HCT116 (cell line): ENCODE measurements around the gene LSAMP. TPM values are rescaled to one million over a fixed set of nuclear protein-coding genes. Genes with fewer than 3 reads are reported as not detected.

Experiments
- ATAC-seq: fragments of 200-7000 bp; cut with Tn5 transposase; 2 replicates; pipeline ENCODE4 v1.9.1; 2020; ENCODE audit warnings: mild to moderate bottlenecking, moderate library complexity
- BruUV-seq: library from RNA; stranded (reverse); fragments of 400-500 nt; replicated peaks from 2 replicates; lab custom pipeline; 2021; lab: Mats Ljungman, UMichigan
- CTCF ChIA-PET: fragments of 300-600 bp; sonication (Branson Sonifier 250); formaldehyde crosslinking; loops from one replicate; lab custom pipeline; 2021; ENCODE audit warnings: antibody characterized with exemption; lab: Charles Lee
- POLR2A ChIA-PET: fragments of 300-600, 350-600 bp; sonication (Branson Sonifier 250); formaldehyde crosslinking; loops from one replicate; lab custom pipeline; 2021; ENCODE audit warnings: antibody characterized with exemption; lab: Charles Lee
- RAD21 ChIA-PET, 2 experiments: fragments of 300-600 bp; sonication (Branson Sonifier 250); formaldehyde crosslinking; loops; one replicate each; lab custom pipeline; 2023; ENCODE audit warnings: low total read pairs in 2 of 2; ENCODE audit not compliant: uncharacterized antibody in 2 of 2, unreplicated experiment in 2 of 2, low non-redundant PET in 1 of 2; lab: Charles Lee
- DNase-seq: peaks from one replicate; pipeline ENCODE4 v3.0.0-alpha.2; 2010; ENCODE audit warnings: low read depth, low spot score
- H2AFZ ChIP-seq: fragments of 200-600 bp; shearing (Covaris generic), sonication (generic); 2 replicates; pipeline ENCODE4 v1.6.1; 2017; ENCODE audit warnings: low read depth, mixed run types, mixed read lengths, antibody characterized with exemption, low read length; ENCODE audit not compliant: poor library complexity, severe bottlenecking
- H3K27ac ChIP-seq: 2 replicates; pipeline ENCODE4 v1.5.1; 2012; ENCODE audit warnings: low read depth, low read length
- H3K27me3 ChIP-seq: fragments of 200-600 bp; sonication (generic); 2 replicates; pipeline ENCODE4 v1.6.1; 2016; ENCODE audit warnings: mixed run types, low read length, mixed read lengths; ENCODE audit not compliant: insufficient read depth
- H3K36me3 ChIP-seq, 2 experiments: fragments of 200-500 bp in 1 of 2; fragments of 200-600 bp in 1 of 2; sonication (Bioruptor generic) in 1 of 2; sonication (generic) in 1 of 2; 2 replicates each; pipeline versions ENCODE4 v1.5.1 to v1.6.1; 2014 to 2016; ENCODE audit warnings: low read length in 2 of 2, inconsistent platforms in 1 of 2, mixed read lengths in 1 of 2, mixed run types in 1 of 2; ENCODE audit not compliant: insufficient read depth in 2 of 2, control insufficient read depth in 1 of 2
- H3K4me1 ChIP-seq, 2 experiments: fragments of 200-600 bp in 1 of 2; sonication (generic) in 1 of 2; 2 replicates each; pipeline versions ENCODE4 v1.5.1 to v1.6.1; 2012 to 2017; ENCODE audit warnings: low read length in 2 of 2, inconsistent platforms in 1 of 2, mild to moderate bottlenecking in 1 of 2, mixed read lengths in 1 of 2, mixed run types in 1 of 2, moderate library complexity in 1 of 2; ENCODE audit not compliant: insufficient read depth in 2 of 2, control insufficient read depth in 1 of 2
- H3K4me2 ChIP-seq: fragments of 200-600 bp; sonication (generic); 2 replicates; pipeline ENCODE4 v1.6.1; 2017; ENCODE audit warnings: mixed run types, low read length, mixed read lengths
- H3K4me3 ChIP-seq, 2 experiments: fragments of 200-600 bp in 1 of 2; sonication (generic) in 1 of 2; replicated peaks in 1 of 2; 2 replicates each; pipeline ENCODE4 v1.5.1; 2011 to 2016; ENCODE audit warnings: low read length in 2 of 2, control low read depth in 1 of 2, low read depth in 1 of 2, mild to moderate bottlenecking in 1 of 2, mixed read lengths in 1 of 2, mixed run types in 1 of 2
- H3K79me2 ChIP-seq: fragments of 200-600 bp; sonication (generic); 2 replicates; pipeline ENCODE4 v1.6.1; 2017; ENCODE audit warnings: mild to moderate bottlenecking, mixed run types, low read length, moderate library complexity, mixed read lengths; ENCODE audit not compliant: insufficient read depth
- H3K9ac ChIP-seq: fragments of 200-600 bp; sonication (generic); 2 replicates; pipeline ENCODE4 v1.6.1; 2016; ENCODE audit warnings: low read length, mixed read lengths
- H3K9me2 ChIP-seq: fragments of 200-600 bp; sonication (generic), shearing (Covaris generic); 2 replicates; pipeline ENCODE4 v1.6.1; 2017; ENCODE audit warnings: mixed run types, mild to moderate bottlenecking, moderate library complexity; ENCODE audit not compliant: insufficient read depth
- H3K9me3 ChIP-seq, 2 experiments: fragments of 200-500 bp in 1 of 2; fragments of 200-600 bp in 1 of 2; sonication (Bioruptor generic) in 1 of 2; sonication (generic) in 1 of 2; 2 replicates each; pipeline ENCODE4 v1.6.1; 2014 to 2017; ENCODE audit warnings: low read length in 2 of 2, mixed read lengths in 2 of 2, inconsistent platforms in 1 of 2, low read depth in 1 of 2, mild to moderate bottlenecking in 1 of 2, mixed run types in 1 of 2, moderate library complexity in 1 of 2; ENCODE audit not compliant: control insufficient read depth in 1 of 2, insufficient read depth in 1 of 2
- H4K20me1 ChIP-seq: fragments of 200-600 bp; sonication (generic), shearing (Covaris generic); 2 replicates; pipeline ENCODE4 v1.6.1; 2017; ENCODE audit warnings: mixed run types, mild to moderate bottlenecking, moderate library complexity; ENCODE audit not compliant: insufficient read depth
- ATF3 ChIP-seq: IDR thresholded peaks from 2 replicates; pipeline ENCODE4 v1.6.1; 2012
- CBX3 ChIP-seq: IDR thresholded peaks from 2 replicates; pipeline ENCODE4 v1.6.1; 2012; ENCODE audit warnings: low read depth
- CTCF ChIP-seq, 3 experiments: fragments of 200-600 bp in 1 of 3; sonication (generic) in 1 of 3; IDR thresholded peaks in 2 of 3; conservative IDR thresholded peaks in 1 of 3; 2 replicates each; pipeline ENCODE4 v1.5.1; 2012 to 2017; ENCODE audit warnings: low read depth in 2 of 3, low read length in 2 of 3, antibody characterized with exemption in 1 of 3, borderline replicate concordance in 1 of 3, control low read depth in 1 of 3, mild to moderate bottlenecking in 1 of 3, mixed read lengths in 1 of 3, mixed run types in 1 of 3, moderate library complexity in 1 of 3; ENCODE audit not compliant: insufficient read depth in 1 of 3
- MAX ChIP-seq: IDR thresholded peaks from 2 replicates; pipeline ENCODE4 v1.6.1; 2012
- RAD21 ChIP-seq: IDR thresholded peaks from 2 replicates; pipeline ENCODE4 v1.6.1; 2012; ENCODE audit warnings: low read depth, mild to moderate bottlenecking
- REST ChIP-seq: IDR thresholded peaks from 2 replicates; pipeline ENCODE4 v1.6.1; 2012; ENCODE audit warnings: low read depth
- SIN3A ChIP-seq: IDR thresholded peaks from 2 replicates; pipeline ENCODE4 v1.6.1; 2012; ENCODE audit warnings: low read depth
- YY1 ChIP-seq: IDR thresholded peaks from 2 replicates; pipeline ENCODE4 v1.6.1; 2011; ENCODE audit warnings: low read length, low read depth, moderate library complexity, mild to moderate bottlenecking; ENCODE audit not compliant: insufficient replicate concordance; ENCODE audit errors: extremely low read depth
- ZNF274 ChIP-seq: fragments of 200-500 bp; sonication (Bioruptor generic); IDR thresholded peaks from 2 replicates; pipeline ENCODE4 v1.6.1; 2014; ENCODE audit warnings: mild to moderate bottlenecking, low read depth, low read length, inconsistent platforms
- intact Hi-C: fragments of 100-400 bp; cut with micrococcal nuclease; formaldehyde crosslinking; loops from 2 replicates; pipeline ENCODE4 v1.10.0; 2022
- total RNA-seq: library from RNA; stranded (reverse); gene quantifications from one replicate; pipeline ENCODE4 v1.2.1, GENCODE V29; 2021; ENCODE audit not compliant: unreplicated experiment

The LSAMP gene
- total RNA-seq, 1 experiment from 2014 or later, result 0.25 TPM

GRCh38 chr3:116019254-116019763 lies 426.0 kb downstream of the LSAMP start:
- TF ChIP-seq ZNF274 (no peak), REST (no peak), YY1 (no peak), CBX3 (no peak), MAX (no peak), ATF3 (no peak), RAD21 (no peak), SIN3A (no peak), CTCF (IDR thresholded peaks at IDR 0.05 in 2 of 3, conservative IDR thresholded peaks at IDR 0.05 in 1 of 3; ENCODE audit: borderline replicate concordance in 1 of 3, insufficient read depth in 1 of 3, low read depth in 2 of 3, low read length in 2 of 3) (no peak)
- ATAC-seq (no peak), DNase-seq (no peak)
- Histone ChIP-seq H3K9me3 (no peaks in the 10 kb centered on the region), H3K36me3 (no peaks in the 10 kb centered on the region), H3K4me3 (no peak overlapping the region), H3K27me3 (peaks cover 9% of the 10 kb centered on the region; the same call in 1 of the 2 replicates), H3K27ac (no peak overlapping the region), H3K9me2 (no peaks in the 10 kb centered on the region), H2AFZ (no peak overlapping the region), H3K9ac (no peak overlapping the region), H4K20me1 (no peaks in the 10 kb centered on the region; the same call in 1 of the 2 replicates), H3K79me2 (no peaks in the 10 kb centered on the region), H3K4me1 (no peaks in the 10 kb centered on the region), H3K4me2 (no peak overlapping the region)
- CTCF ChIA-PET, result no interaction called here
- BruUV-seq, result no TSS peak
- intact Hi-C loops, result no loop called here
- RAD21 ChIA-PET, result no interaction called here
- POLR2A ChIA-PET, result no interaction called here
